Measurements from ENCODE around the gene COPA.

- no peak for TF ChIP-seq POLR2A (IDR thresholded peaks at IDR 0.05)
- TF ChIP-seq CTCF (IDR thresholded peaks at IDR 0.05), result peak; percentile 18 to 94 (median 80)
Observed at GRCh38 chr1:160251687-160252526, 91.1 kb downstream of the COPA start.
